Brain pericyte (primary cell): Measurements from ENCODE around the gene PTPRN.
"Not testable (repeated sequence)": the region's sequence is repeated elsewhere in the genome, so short reads cannot be mapped to it uniquely, and the experiment has no call there.

Source experiments
- DNase-seq: peaks from one replicate; pipeline ENCODE4 v3.0.0-alpha.2; 2012; ENCODE audit warnings: low read depth, low spot score

Gene PTPRN

DNA sequence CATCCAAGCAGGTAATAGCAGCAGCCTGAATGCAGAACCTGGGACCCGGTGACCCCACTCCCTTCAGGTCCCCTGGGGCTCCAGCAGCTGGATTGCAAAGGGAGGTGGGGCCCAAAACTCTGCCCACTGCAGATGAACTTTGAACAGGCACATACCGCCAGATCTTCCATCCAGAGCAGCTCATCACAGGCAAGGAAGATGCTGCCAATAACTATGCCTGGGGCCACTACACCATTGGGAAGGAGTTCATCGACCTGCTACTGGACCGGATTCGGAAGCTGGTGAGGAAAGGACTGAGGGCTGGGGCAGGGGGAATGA, 39.2 kb downstream of the PTPRN start:
- no peak for DNase-seq

DNA sequence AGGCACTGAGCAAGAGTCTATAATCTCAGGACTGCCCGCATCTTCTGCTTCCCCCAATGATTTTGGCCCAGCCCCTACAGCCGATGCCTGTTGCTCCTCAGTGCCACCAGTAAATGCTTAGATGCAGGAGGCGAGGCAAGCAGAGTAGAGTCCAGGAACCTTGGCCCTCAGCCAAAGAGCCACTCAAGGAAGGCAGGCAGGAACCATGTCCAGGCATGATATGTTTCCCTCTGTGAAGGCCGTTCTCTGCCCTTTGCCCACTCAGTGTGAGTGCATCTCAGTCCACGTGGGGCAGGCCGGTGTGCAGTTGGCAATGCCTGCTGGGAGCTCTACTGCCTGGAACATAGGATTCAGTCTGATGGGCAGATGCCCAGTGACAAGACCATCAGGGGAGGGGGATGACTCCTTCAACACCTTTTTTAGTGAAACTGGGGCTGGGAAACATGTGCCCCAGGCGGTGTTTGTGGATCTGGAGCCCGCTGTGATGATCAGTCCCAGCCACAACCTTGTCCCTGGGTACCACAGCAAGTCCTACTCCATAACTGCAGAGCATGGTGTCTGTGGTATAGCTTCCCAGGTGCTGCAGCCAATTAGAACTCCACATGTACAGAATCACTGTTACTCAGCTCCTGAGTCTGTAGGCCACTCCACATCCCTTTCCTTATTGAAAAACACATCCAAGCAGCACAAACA, 39.7 kb downstream of the PTPRN start:
- no peak for DNase-seq

DNA sequence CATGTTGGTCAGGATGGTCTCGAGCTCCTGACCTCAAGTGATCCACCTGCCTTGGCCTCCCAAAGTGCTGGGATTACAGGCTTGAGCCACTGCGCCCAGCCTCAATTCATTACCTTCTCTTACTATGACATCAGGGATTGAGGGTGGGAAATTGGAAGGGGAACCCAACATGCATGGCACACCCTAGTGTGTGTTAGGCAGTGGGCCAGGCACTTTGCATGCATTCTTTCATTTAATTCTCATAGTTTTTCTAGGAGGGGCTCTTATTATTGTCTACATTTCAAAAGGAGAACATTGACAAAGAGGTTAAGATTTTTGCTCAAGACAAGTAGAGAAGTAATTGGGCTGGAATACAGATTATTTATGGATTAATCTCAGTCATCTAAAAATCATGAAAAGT, 40.9 kb downstream of the PTPRN start:
- no peak for DNase-seq

DNA sequence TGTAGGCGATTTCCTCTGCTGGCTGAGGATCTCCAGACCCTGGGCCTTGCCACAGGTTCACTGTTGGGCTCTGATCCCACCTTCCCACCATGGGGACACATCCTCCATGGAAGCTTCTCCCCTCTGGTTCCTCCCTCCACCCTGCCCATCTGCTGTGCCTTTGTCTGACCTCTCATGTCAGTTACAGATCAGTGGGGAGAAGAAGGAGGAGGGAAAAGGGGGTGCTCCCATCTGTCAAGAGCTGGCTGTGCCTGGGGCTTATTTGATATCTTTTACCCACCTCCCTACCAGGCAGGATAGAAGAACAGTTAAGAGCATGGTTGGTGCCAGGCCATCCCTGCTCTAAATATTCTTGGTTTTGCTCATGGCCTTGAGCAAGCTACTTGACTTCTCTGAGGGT, 42.3 kb downstream of the PTPRN start:
- no peak for DNase-seq

DNA sequence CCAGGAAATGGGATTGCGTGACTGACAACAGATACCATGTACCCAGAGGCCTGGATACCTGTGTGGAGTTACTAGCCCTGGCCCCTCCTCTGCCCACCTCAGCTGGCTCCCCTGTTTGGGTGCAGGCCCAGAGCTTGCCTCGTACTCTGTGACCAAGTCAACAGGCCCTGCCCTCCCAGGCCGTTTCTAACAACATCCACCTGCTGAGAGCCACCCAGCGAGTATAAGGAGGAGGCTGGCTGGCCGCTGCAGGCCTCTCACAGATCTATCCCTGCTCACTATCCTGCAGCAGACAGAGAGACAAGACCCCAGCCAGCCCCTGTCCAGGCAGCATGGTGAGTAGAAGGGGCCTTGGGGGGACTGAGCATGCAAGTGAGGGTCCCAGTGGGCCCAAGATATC, 43.0 kb downstream of the PTPRN start:
- no peak for DNase-seq

DNA sequence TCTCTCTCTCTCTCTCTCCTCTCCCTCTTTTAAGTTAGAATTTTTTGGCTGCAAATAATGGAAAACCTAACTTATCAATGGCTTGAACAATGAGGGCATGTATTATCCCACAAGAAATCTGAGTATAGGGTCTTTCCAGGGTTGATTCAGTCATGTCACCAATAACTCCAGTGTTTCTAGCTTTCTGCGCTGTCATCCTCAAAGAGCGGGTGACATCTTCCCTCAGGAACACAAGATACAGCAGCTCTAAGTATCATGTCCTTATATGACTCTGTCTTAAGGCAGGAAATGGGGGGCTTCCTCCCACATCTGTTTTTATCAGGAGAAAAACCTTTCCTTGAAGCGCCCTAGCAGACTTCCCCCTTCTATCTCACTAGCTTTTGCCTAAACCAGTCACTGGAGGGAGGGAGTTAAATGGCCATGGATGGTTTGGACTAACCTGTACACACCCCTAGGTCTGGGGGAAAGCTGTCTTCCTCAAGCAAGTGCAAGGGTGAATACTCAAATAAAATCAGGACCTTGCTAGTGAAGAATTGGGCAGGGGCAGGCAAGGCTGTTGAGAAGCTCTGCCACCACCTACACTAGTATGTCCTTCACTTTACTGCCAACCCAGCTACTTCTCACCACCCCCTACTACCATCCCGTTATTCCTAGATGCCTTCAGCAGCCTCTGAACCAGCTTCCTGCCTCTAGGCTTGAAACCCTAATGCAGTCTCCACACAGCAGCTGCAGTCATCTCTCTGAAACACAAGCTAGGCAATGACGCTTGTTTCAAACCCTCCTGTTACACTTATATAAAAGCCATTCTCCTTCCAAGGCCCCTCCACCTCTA, 48.0 kb downstream of the PTPRN start:
- no peak for DNase-seq

DNA sequence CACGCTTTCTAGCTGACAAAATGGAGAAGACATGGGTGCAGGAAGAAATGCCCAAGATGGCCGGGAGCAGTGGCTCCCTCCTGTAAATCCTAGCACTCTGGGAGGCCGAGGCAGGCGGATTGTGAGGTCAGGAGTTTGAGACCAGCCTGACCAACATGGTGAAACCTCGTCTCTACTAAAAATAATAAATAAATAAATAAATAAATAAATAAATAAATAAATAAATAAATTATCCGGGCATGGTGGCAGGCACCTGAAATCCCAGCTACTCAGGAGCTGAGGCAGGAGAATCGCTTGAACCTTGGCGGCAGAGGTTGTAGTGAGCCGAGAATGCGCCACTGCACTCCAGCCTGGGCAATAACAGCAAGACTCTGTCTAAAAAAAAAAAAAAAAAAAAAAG, 50.3 kb downstream of the PTPRN start:
- not testable (repeated sequence) for DNase-seq

DNA sequence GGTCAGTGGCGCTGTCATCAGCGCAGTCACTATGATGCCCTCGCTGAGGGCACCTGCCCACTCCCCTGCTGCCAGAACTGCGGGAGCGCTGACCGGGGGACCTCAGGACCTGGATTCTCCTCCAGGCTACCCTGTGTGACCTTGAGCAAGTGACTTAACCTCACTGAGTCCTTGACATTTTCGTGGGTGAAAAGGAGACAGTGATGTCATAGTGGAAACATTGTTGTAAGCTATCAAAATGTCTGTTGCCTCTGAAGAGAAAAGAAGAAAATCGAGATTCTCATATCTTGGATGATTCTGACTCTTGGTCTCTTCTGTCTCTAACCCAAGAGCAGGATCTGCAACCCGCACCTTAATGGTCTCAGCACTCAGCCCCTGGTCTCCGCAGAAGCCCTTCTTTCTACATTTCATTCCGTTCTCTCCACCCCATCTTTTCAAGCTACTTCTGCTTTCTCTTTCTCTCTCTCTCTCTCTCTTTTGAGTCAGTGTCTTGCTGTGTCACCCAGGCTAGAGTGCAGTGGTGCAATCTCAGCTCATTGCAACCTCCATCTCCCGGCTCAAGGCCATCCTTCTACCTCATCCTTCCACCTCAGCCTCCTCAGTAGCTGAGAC, 54.5 kb downstream of the PTPRN start:
- no peak for DNase-seq

DNA sequence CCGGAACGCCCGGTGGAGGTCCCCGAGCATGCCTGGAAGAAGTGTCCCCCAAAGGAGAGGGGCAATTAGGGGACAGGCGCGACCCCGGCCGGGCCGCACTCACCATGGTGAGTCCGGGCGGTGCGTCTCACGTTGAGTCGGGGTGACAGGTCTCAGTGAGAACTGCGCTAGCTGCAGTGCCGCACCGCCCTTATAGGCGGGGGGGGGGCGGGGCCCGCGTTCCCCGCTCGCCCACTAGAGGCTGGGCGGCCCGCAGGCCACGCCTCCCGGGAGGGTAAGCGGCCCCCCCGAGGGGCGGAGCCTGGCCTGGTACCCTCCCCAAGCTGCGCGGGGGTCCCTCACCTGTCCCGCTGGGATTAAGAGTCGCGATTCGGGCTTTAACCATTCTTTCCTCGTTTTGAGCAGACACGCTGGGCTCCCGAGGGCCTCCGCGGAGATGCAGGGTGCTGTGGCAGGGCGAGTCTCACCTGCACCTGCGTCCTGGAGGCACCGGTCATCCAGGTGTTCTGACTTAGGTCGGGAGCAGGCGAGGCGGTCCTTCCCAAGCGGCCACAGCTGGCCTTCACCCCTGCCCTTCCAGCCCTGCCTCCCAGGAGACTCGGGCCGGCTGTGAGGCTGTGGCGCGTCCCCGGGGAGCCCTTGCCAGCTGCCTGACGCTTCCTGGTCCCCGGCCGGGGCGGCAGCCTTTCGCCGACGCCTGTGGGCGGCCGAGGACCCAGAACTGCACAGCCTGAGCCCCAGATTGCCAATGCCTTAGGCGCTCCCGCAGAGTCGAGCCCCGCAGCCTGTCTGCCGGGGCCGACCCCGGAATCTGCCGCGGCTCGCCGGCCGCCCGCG, 55.2 kb downstream of the PTPRN start, which contains the start of gene TUBA4A:
TUBA4A (minus strand) TSS at position 166 of the 837 bp plus-strand sequence; CDS start at position 106, 60 bp downstream.
- no peak for DNase-seq

DNA sequence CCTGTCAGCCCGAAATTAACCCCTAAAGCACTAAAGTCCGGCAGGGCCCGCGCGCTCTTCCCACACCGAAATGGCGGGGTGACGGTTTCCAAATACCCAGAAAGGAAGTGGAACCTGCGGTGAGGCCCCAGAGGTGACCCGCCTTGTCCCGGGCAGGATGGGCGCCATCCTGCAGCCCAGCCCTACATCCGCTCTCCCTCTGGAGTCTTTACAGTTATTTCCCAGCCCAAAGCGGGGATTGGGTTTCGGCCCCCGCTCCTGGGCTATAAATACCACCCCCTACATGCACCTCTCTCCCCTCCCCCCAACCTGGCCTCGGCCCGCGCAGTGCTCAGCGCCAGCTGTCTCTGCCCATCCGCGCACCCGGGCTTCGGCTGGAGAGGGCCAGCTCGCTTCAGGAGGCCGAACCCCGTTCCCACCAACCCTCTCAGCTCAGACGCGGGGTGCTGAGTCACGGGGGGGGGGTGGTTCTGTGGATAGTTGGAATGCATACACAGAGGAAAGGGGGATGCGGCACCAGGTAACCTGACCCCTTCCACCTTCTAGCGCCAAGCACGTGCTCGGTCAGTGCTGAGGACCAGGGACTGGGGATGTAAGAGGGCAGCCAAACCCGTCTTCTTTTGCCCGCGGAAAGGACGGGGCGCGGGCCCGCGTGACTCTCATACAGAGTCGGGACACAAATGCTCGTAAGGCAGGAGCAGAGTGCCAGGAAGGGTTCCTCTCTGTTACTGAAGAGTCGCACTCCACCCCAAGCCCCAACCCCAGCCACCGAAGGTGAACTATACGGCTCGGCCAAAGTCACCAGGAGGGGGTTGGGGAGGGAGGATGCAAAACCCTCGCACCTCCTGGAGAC, 56.1 kb downstream of the PTPRN start, which contains the start of gene TUBA4B:
TUBA4B (plus strand) TSS at position 344 of the 853 bp plus-strand sequence; CDS start at position 509, 165 bp downstream.
- no peak for DNase-seq

DNA sequence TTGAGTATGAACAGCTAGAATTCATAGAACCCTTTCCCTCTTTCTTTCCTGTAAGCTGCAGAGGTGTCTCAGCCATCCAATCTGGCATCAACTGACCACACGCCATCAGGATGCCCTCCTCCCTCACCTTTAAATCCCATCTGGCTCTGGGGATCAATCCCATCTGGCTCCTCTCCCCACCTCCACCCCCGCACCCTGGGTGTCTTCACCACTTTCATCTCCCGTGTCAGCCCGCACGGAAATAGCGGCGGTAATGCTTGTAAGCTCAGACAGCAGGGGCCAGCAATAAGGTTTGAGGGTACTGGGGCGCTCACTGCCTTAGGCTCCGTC, 56.7 kb downstream of the PTPRN start:
- DNase-seq: no peak

DNA sequence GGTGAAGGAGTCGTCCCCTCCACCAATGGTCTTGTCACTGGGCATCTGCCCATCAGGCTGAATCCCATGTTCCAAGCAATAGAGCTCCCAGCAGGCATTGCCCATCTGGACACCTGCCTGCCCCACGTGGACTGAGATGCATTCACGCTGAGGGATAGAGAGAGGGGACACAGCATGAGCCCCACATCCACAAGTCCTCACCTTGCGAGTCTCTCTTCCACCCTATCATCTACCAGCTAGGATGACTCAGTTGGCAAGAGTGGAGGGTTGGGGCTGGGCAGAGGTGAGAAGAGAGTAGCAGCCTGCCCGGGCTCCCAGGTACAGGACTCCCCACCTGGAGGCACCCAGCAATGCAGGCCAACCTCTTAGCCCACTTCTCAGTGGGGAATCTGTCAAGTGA, 57.1 kb downstream of the PTPRN start:
- no peak for DNase-seq

DNA sequence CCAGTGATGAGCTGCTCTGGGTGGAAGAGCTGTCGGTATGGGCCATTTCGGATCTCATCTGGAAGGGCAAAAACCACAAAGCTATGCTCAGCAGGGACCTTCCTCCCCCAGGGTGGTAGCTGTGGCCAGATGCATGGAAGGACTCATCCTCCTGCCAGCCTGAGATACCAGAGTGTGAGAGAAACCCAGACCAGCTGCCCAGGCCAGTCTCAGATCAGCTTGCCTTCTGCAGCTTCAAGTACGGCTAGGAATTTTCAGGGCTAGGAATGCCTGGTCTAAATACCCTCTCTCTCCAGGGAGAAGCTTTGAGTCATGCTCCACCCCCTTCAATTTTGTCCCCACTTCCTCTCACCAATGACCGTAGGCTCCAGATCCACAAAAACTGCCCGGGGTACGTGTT, 57.5 kb downstream of the PTPRN start:
- DNase-seq: no peak

DNA sequence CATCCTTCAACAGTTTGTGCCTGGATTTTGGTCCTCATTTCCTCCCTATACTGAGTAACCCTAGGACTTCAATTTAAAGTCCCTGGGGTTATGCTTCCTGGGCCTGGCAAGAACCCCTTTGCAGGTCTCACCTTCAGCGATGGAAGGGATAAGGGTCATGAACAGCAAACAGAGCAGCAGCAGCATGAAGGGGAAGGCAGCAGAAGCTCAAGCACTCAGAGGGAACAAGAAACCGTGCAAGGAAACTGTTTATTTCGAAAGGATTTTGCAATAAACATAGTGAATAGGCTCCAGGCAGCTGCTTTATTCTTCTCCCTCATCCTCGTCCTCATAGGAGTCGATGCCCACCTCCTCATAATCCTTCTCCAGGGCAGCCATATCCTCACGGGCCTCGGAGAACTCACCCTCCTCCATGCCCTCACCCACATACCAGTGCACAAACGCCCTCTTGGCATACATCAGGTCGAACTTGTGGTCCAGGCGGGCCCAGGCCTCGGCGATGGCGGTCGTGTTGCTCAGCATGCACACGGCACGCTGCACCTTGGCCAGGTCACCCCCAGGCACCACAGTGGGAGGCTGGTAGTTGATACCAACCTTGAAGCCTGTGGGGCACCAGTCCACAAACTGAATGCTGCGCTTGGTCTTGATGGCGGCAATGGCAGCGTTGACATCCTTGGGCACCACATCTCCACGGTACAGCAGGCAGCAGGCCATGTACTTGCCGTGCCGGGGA, 59.0 kb downstream of the PTPRN start:
- no peak for DNase-seq

DNA sequence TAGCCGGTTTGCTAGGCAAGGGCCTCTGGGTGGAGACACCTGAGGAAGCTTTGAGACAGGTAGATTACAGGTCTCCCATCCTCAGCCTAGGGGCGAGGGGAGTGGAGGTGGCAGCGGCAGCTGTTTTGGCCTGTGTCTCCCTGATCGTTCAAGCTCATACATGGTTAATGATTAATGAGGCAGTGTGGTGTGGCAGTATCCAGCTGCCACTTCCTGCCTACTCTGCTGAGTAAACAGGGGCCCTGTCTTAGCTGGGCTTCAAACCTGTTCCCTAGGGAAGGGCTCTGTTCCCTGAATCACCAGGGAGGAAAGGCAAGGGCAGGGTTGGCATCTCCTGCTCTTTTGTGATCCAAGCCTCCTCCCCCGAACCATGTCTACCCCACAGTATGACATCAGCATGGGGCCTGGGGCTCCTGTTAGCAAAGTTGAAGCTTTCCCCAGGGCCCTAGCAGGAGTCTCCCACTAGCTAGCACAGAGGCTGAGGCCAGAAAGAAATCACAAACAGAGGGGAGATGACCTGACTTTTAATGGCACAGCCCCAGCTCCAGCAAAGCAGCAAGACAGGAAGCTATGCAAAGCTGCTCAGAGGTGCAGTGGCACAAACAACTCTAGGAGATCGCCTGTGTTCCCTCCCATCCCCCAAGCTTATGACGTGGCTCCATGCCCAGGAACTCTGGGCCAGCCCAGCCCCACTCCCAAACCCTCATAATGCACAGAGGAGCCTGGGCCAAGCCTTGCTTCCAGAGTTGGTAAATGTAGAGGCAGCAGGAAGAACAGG, 59.8 kb downstream of the PTPRN start:
- DNase-seq: peak; percentile 21

DNA sequence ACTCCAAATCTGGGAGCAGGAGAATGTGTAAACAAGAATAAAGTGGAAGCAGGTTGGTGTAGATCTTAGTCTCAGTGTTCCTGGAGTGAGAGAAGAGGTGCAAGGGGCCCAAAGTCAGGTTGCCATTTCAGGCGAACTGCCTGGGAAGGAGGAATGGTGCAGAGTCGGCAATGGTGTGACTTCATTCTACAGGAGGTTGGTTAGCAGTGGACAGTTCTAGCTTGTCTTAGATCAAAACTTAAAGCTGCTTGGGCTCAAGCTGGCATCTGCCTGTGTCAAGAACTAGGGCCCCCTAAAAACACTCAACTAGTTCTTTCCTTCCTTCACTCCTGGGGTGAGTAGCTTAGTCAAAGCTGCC, 60.4 kb downstream of the PTPRN start:
- no peak for DNase-seq

DNA sequence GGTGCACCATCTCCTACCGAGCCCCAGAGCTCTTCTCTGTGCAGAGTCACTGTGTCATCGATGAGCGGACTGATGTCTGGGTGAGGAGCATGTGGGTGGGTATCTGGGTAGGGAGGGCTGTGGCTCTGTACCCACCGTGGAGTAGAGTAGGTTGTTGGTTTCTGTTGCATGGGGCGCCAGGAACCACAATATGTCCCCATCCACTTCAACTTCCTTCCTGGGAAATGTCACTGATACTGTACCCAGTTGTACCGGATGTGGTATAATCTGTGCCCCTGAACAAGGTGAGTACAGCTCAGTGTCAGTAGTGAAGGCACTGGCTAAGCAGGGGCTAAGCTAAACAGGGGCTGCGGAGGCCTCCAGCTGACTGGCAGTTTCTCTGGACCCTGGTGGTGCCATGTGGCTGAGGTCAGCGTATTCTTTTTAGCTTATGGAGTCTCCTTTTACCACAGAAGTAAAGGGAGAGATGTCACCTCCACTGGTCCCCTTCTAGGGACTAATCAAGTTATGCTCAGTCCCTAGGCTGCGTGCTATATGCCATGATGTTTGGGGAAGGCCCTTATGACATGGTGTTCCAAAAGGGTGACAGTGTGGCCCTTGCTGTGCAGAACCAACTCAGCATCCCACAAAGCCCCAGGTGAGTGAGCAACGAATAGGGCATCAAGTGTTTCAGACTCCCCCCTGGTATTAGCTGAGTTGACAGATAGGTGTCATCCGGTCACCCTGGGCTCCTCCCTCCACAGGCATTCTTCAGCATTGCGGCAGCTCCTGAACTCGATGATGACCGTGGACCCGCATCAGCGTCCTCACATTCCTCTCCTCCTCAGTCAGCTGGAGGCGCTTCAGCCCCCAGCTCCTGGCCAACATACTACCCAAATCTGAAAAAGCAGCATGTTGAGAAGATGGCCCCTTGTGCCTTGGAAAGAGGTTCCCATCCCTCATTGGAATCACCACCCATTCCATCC, 61.2 kb downstream of the PTPRN start:
- DNase-seq: no peak

DNA sequence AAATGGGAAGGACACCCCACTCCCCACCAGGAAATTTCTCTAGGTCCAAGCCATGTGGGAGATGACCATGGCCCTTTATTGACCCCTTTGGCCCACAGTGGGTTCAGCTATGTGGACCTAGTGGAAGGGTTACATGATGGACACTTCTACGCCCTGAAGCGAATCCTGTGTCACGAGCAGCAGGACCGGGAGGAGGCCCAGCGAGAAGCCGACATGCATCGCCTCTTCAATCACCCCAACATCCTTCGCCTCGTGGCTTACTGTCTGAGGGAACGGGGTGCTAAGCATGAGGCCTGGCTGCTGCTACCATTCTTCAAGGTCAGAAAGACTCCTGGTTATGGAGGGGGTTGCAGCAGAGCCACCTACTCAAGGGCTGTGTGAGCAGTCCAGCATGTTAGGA, 62.6 kb downstream of the PTPRN start:
- no peak for DNase-seq

DNA sequence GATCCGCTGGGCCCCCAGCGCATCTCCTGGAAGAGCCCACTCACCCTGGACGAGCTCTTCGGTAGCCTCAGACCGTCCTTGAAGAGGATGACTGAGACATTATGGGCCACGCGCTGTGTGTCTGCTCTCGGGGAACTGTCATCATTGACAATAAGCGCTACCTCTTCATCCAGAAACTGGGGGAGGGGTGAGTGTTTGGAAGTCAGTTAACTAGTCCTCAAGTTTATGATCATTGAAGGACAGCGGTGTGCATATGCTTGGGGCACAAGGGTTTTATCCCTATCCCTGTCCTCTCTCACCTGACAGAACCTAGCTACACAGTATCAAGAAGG, 63.3 kb downstream of the PTPRN start:
- no peak for DNase-seq
